Measurements from ENCODE around the gene MAP4K2. TPM values are rescaled to one million over a fixed set of nuclear protein-coding genes. Genes with fewer than 3 reads are reported as not detected.
A peak's percentile ranks its signal among the peaks of the same experiment; 100 is the strongest.

MAP4K2 gene
- total RNA-seq, 4 donors from 2014 or later: 8.5 to 33.3 (median 17.7) TPM

- no peak for TF ChIP-seq CTCF (IDR thresholded peaks at IDR 0.05)
- no peak for ATAC-seq (ENCODE audit: low FRiP score)
- no peak for DNase-seq (ENCODE audit: low spot score)
These were observed 14.4 kb downstream of the MAP4K2 start for GRCh38 chr11:64788321-64789215.

- ATAC-seq (ENCODE audit: low FRiP score): peak; percentile 21
- peak in 1 of 3 donors; percentile 38 for TF ChIP-seq CTCF (IDR thresholded peaks at IDR 0.05)
- DNase-seq (ENCODE audit: low spot score): no peak
These were observed 15.3 kb downstream of the MAP4K2 start for GRCh38 chr11:64787526-64788320.

GRCh38 chr11:64786308-64786707 lies 16.7 kb downstream of the MAP4K2 start:
- DNase-seq (ENCODE audit: low spot score) (no peak), ATAC-seq (ENCODE audit: low FRiP score) (no peak)
- no peak for TF ChIP-seq CTCF (IDR thresholded peaks at IDR 0.05)

GRCh38 chr11:64784813-64785581 lies 18.0 kb downstream of the MAP4K2 start:
- no peak for TF ChIP-seq CTCF (IDR thresholded peaks at IDR 0.05)
- DNase-seq (ENCODE audit: low spot score) (no peak), ATAC-seq (ENCODE audit: low FRiP score) (no peak)

- no peak for TF ChIP-seq CTCF (IDR thresholded peaks at IDR 0.05)
- peak; percentile 95 for ATAC-seq (ENCODE audit: low FRiP score)
- DNase-seq (ENCODE audit: low spot score): peak; percentile 92
These were observed 24.3 kb downstream of the MAP4K2 start, which contains the start of gene SF1 for GRCh38 chr11:64778473-64779298. Gene SF1, minus strand, starts transcription at chr11:64778542. Its CDS starts 150 bp downstream, at chr11:64778392.

- no peak for TF ChIP-seq CTCF (IDR thresholded peaks at IDR 0.05)
- DNase-seq (ENCODE audit: low spot score) (no peak), ATAC-seq (ENCODE audit: low FRiP score) (peak; percentile 7)
These were observed 24.9 kb downstream of the MAP4K2 start for GRCh38 chr11:64778223-64778472.

Measured in omental fat pad (tissue), 4 donors.